GM21723 (cell line): ENCODE measurements around the gene ZNF71.
"Not testable (repeated sequence)": the region's sequence is repeated elsewhere in the genome, so short reads cannot be mapped to it uniquely, and the experiment has no call there.

Experiments used
- ATAC-seq: cut with Tn5 transposase; IDR thresholded peaks from one replicate; pipeline ENCODE4 v1.9.1; 2021; ENCODE audit warnings: mild to moderate bottlenecking, moderate library complexity; ENCODE audit not compliant: unreplicated experiment

Gene ZNF71

DNA sequence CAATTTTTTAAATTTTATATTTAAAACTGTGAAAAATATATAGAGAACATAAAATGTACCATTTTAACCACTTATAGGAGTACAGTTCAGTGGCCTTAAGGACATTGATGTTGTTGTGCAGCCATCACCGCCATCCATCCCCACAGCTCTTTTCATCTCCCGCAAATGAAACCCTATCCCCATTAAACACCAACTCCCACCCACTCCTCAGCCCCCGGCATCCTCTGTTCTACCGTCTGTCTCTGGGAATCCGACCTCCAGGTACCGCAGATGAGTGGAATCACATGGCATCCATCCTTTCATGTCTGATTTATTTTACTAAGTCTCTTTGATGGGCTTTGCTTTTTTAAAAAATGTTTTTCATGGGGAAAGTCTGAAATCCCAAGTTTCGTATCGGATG lies 24.0 kb downstream of the ZNF71 start:
- no peak for ATAC-seq

DNA sequence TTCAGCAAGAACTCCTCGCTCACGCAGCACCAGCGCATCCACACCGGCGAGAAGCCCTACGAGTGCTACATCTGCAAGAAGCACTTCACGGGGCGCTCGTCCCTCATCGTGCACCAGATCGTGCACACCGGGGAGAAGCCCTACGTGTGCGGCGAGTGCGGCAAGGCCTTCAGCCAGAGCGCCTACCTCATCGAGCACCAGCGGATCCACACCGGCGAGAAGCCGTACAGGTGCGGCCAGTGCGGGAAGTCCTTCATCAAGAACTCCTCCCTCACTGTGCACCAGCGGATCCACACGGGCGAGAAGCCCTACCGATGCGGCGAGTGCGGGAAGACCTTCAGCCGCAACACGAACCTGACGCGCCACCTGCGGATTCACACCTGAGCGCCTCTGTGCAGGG lies 27.3 kb downstream of the ZNF71 start:
- ATAC-seq = no peak

DNA sequence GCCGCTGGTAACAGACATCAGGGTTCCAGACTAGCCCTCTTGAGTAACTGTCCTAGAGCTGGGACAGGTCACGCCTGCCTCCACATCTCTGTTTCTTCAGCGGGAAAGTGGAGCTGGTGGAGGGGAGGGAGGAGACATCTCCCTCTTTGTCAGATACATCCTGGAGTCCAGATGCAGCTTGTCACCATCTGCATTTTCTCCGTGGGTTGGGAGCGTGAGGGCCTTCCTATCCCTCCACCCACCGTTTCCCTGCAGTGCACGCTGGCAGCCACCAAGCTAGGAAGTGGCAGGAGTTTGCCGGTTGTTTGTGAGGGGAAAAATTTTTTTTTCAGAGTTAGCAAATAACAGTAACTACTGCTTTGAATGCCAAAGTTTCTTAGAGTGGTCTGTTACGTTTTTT lies 27.9 kb downstream of the ZNF71 start:
- ATAC-seq = no peak

DNA sequence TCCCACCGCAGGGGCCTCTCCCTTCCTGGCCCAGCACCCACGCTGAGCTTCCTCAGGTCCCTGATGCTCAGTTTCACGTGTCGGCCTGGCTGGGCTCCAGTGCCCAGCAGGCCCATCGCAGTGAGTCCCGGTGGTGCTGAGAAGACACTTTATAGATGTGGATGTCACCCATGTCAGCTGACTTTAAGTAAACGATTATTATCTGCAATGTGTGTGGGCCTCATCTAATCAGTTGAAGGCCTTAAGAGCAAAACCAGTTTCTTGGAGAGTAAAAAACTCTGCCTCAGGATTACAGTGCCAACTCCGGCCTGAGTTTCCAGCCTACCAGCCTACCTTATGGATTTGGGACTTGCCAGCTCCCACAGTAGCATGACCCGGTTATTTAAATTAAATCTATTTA lies 30.6 kb downstream of the ZNF71 start:
- no peak for ATAC-seq

DNA sequence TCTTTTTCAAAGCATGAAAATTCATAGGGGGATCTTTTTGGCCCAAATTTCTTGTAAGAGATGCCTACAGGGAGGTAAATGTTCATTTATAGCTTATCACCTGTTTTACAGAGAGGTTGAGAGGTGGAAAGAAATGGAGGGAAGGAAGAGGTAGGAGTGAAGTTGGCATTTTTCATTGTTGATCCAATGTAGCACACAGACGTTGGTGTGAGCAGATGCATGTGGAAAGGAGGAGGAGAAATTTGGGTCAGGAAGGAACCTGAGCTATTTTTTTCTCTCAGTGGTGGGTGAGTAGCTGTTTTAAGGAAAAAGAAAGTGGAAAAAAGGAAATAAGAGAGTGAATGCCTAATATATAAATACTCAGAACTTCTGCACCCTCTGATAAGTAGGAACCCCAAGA lies 37.9 kb downstream of the ZNF71 start:
- ATAC-seq = no peak

DNA sequence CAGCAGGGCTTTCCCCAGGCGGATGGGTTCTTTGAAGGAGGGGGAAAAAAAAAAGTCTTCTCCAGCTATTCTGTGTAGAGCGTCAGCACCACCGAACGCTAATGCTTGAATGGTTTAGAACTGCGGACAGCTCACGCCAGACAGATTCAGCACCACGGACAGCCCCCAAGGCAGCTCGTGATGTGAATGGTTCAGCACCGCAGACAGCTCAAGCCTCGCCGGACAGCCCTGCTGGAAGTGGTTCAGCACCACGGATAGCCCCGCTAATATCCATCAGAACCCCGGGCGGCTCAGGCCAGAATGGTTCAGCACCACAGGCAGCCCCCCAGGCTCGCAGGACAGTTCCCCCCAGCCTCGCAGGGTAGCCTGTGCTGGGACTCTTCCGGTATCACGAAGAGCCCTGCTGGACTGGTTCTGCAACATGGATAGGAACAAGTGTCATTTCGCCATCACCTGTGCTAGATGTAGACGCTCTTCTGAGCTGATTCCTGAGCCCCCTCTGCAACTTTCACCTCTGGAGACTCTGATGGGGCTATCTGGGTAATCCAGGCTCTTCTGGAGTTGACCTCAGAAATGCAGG lies 43.0 kb downstream of the ZNF71 start:
- no peak for ATAC-seq

DNA sequence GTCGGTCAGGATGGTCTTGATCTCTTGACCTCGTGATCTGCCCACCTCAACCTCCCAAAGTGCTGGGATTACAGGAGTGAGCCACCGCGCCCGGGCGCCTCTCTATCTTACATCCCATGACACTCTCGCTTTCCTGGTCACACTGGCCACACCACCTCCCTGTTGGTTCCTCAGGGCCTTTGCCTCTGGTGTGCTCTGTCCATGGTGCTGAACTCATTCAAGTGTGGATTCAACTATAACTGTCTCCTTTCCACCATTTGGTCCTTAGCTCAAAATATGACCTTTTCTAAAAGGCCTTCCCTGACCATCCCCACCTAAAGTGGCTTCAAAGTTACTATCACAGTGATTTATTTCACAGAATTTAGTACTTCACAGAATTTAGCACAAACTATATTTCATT lies 44.1 kb downstream of the ZNF71 start:
- no peak for ATAC-seq

DNA sequence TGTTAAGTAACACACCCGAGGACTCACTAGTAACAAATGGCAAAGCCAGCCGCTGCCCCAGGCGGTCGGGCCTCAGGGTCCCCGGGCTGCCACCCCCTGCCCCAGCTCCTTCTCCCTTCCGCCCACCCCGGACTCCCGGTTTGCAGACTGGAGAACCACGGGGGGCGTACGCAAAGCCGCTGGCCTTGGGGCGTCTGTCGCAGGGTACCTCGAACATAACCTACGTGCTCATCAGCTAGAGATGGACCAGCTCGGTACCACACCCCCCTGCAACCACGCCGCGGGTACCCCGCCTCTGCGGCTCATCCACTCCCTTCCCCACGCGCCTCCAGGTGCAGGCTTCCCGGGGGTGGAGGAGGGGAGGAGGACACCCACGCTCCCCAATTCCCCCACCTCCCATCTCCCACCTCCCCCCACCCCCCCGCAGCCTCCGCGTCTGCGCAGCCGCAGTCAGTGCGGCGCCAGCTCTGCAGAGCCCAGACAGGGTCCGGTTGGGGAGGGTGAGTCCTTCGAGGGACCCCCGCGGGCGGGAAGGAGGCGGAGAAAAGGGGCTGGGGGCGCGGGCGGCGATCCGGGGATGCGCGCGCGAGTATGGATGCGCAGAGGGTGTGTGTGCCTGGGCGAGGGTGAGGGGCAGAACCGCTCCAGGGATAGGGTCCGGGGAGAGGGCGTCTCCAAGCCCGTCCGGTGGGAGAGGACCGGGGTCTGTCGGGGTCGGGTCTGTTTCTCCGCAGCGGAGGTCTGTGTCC lies 47.8 kb downstream of the ZNF71 start, which contains the start of gene SMIM17:
Gene SMIM17, plus strand, starts transcription at position 449 of the 749 bp plus-strand sequence. CDS start 2,509 bp downstream, outside the sequence.
- ATAC-seq = no peak

DNA sequence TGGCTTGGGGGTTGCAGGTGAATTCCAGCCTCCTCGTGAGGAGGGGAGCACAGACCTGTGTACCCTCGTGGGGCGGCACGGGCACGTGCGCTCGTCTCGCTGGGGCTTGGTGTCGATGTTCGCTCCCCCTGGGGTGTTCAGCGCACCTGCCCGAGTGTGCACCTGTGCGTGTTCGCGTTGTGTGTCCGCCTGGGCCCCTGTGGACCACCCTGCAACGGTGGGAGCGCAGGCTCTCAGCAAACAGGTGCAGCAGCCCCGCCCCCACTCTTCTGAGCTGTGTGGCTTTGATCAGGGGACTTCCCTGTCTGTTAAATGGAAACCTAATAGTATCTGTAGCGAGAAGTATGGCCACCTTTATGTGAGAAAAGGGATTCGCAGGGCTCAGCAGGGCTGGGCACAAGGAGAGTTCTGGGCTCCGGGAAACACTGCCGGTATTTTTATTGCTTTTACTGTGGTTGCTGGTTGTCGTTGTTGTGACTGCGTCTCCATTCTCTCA lies 48.4 kb downstream of the ZNF71 start:
- no peak for ATAC-seq

DNA sequence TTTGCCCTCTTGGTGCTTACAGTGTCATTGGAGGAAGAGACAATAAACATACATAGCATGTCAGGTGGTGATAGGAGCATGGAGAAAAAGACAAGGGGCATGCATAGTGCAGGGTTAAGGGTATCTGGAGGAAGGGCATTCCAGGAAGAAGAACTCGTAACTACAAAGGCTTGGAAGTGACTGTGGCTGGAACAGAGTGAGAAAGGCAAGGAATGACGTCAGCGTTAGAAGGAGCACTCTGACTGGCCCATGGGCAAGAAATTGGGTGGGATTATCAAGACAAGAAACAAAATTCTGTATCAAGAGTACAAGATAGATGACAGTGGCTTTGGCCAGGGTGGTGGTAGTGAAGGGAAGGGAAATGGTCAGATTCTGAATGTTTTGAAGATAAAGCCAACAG lies 59.0 kb downstream of the ZNF71 start:
- ATAC-seq = no peak

DNA sequence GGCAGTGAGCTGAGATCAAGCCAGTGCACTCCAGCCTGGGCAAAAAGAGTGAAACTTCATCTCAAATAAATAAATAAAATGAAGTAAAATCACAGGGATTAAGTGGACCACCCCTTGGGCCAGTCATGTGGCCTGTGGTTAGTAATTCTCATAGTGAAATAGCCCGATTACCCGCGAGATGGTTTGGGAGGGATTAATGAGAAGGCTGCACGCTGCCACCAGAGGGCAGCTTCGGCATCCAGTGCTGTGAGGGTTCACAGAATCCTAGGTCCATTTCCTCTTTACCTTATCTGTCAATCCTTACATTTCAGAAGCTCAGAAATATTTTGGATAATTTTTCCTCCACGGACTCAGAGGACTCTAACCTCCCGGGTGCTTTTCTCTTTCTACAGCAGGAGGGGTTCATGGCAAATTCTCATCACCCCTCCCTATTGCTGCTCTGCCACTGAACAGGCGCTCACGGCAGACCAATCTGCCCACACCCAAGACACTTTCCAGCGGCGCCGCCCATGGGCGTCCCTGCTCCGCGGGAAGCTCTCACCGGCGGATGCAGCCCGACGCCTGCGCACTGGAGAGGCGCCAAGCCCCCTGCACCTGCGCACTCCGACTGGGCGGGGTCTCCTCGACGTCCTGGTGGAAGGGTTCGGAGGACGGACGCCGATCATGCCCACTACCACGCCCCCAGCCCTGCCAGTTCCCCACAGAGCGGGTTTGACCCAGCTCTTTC lies 65.4 kb downstream of the ZNF71 start:
- no peak for ATAC-seq

DNA sequence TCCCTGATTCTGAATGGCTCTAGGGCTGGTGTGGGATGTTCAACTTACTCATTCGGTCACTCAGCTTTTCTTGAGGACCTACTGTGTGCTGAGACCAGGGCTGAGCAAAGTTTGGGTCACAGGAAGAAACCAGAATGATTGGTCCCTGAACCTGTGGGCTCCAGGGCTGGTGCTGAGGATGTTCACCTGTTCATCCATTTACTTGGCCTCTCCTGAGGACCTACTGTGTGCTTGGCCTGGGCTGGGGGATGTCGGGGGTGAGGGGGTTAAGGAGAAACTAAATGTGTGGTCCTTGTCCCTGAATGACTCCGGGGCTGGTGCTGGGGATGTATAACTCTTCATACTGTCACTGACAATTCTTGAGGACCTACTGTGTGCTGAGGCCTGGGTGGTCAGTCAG lies 66.1 kb downstream of the ZNF71 start:
- no peak for ATAC-seq

DNA sequence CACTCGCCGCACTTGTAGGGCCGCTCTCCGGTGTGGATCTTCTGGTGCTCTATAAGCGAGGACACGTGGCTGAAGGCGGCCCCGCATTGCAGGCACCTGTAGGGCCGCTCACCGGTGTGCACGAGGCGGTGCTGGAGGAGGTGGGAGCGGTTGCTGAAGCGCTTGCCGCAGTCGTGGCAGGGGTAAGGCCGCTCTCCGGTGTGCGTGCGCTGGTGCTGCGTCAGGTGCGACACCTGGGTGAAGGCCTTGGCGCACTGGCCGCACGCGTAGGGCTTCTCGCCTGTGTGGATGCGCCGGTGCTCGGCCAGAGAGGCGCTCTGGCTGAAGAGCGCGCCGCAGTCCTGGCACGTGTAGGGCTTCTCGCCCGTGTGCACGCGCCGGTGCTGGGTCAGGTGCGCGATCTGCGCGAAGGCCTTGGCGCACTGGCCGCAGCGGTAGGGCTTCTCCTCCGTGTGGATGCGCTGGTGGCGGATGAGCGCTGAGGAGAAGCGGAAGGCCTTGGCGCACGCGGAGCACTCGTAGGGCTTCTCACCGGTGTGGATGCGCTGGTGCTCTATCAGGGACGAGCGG lies 68.9 kb downstream of the ZNF71 start:
- no peak for ATAC-seq

DNA sequence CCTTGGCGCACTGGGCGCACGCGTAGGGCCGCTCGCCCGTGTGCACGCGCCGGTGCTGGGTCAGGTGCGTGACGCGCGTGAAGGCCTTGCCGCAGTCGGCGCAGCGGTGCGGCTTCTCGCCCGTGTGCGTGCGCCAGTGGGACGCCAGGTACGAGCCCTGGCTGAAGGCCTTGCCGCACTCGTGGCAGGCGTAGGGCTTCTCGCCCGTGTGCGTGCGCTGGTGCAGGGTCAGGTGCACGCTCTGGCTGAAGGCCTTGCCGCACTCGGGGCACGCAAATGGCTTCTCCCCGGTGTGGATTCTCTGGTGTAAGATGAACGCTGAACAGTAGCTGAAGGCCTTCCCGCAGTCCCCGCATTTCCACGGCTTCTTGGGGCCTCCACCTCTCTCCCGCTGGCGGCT lies 69.4 kb downstream of the ZNF71 start:
- ATAC-seq = no peak

DNA sequence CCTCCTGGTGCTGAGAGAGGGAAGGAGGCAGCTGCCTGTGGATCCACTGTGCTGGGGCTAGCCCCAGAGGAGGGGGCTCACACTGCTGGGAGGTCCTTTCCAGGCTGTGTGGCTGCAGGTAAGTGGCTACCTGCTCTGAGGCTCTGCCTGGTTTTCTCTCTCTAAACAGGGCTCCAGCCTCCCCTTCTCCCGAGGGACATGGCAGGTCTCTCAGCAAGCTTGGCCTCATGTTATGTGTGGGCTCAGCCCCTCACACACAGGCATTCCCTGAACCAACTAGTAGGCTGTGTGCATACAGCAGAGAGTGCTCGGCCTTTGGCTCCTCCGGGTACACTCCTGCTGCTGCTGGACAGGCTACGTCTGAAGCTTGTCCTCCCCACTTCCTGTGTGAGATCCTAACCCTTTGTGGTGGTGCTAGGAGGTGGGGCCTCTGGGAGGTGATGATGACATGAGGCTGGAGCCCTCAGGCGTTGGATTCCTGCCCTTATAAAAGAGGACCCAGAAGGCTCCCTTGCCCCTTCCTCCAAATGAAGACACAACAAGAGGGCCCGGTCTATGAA lies 72.3 kb downstream of the ZNF71 start:
- ATAC-seq = no peak

DNA sequence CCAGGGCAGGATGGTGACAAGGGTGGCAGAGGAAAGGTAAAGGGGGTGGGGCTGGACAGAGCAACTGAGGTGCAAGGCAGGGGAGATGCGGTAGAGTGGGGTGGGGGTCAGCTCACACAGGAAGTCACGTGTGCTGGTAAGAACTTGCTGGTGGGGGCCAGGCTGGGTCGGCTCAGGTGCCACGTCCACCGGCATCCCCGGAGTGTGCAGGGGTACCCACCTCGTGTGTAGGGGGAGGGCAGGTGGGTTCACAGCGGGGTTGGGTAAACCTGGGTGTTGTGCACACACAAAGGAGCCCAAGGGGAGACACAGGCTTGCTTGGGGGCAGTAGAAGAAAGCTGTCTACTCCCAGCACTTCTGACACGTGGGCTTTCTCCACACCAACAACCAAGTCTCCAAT lies 73.6 kb downstream of the ZNF71 start:
- ATAC-seq = no peak

DNA sequence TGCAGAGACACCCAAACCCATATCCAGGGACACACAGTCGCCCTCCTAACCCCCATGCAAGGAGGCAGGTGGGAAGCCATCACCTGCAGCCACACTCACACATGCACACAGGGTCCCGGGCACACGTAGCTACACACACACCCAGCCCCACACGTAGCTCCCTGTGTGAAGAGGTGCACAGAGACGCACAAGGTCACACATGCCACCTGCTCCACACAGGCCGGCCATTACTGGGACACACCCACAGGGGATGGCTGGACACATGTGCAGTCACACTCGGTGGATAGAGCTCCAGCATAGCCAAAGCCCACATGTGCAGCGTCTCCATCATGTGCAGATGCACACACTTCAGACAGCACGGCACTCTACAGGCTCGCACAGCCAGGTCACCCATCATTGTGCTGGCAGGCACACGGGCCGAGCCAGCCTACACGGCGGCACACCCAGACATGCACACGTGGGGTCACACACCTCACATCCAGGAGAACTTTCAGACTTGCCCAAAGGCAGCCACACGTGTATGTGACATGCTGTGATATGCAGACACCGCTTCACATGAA lies 75.4 kb downstream of the ZNF71 start:
- no peak for ATAC-seq

DNA sequence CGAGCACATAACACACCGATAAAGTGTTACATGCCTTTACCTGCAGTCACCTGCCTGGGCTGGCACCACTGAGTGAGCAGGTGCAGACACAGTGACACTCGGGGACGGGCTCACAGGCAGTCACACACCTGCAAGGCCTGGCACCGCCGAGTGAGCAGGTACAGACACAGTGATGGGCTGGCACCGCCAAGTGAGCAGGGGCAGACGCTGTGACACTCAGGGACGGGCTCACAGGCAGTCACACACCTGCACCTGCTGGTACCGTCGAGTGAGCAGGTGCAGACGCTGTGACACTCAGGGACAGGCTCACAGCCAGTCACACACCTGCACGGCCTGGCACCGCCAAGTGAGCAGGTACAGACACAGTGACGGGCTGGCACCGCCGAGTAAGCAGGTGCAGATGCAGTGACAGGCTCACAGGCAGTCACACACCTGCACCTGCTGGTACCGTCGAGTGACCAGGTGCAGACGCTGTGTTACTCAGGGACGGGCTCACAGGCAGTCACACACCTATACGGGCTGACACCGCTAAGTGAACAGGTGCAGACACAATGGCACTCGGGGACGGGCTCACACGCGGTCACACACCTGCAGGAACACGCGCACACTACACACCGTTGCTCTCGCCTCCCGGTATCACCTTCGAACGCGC lies 76.0 kb downstream of the ZNF71 start:
- ATAC-seq = no peak

DNA sequence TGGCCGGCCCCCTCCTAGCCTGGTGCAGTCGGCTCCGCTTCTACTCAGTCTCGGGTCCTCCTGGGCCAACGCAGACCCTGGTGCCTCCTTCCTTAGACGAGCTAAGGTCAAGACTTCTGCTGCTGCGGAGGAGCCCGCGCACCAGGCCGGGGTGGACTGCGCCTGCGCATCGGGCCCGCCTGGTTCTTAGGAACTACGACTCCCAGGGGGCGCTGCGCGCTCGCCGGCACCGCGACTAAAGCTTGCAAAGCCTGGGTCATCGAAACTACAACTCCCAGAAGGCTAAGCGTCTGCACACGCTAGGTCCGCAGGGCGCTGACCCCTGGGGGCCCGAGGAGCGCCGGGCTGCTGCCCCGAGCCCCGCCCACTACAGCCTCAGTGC lies 76.5 kb downstream of the ZNF71 start, which contains the start of gene ZNF835:
Gene ZNF835, minus strand, starts transcription at position 145 of the 382 bp plus-strand sequence. CDS start 6,559 bp downstream, outside the sequence.
- ATAC-seq = no peak

DNA sequence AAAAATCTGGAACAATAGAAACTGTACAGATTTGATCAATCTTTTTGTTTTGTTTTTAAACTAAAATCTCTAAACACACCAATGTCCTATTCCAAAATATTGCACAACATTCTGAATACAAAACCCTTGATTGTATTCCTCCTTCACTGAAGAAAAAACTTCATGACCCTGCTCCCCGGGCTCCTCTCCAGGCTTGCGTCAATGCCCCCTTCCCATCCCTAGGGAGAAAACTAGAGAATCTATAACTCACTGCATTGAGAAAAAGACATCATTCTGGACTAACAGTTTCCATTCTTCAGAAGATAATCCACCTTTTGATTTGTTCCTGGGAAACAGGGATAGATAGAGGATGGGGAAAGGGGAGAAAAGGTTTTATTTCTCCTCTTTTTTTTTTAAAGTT lies 77.5 kb downstream of the ZNF71 start:
- not testable (repeated sequence) for ATAC-seq
